GM12878 (cell line): Measurements from ENCODE around the gene HADHA. TPM values are rescaled to one million over a fixed set of nuclear protein-coding genes. Genes with fewer than 3 reads are reported as not detected.
A peak's percentile ranks its signal among the peaks of the same experiment; 100 is the strongest.

Experiments
- ATAC-seq: fragments of 200-7000 bp; cut with Tn5 transposase; 3 replicates; pipeline ENCODE4 v1.9.1; 2020; ENCODE audit warnings: mild to moderate bottlenecking, moderate library complexity
- BruUV-seq: library from RNA; stranded (reverse); fragments of 400-500 nt; replicated peaks from 2 replicates; lab custom pipeline; 2021; lab: Mats Ljungman, UMichigan
- CTCF ChIA-PET: fragments of 300-600 bp; sonication (Branson Sonifier 250); formaldehyde crosslinking; extraction: SDS; loops from one replicate; lab custom pipeline; 2021; ENCODE audit warnings: inconsistent platforms; lab: Yijun Ruan, JAX
- POLR2A ChIA-PET: fragments of 350-600 bp; formaldehyde crosslinking; extraction: SDS; loops from one replicate; lab custom pipeline; 2021; ENCODE audit warnings: inconsistent platforms; lab: Charles Lee
- RAD21 ChIA-PET: fragments of 300-600 bp; sonication (Branson Sonifier 250); formaldehyde crosslinking; loops from one replicate; lab custom pipeline; 2023; ENCODE audit warnings: antibody characterized with exemption; ENCODE audit not compliant: unreplicated experiment; lab: Charles Lee
- SMC1A ChIA-PET: fragments of 300-600 bp; sonication (Branson Sonifier 250); formaldehyde crosslinking; loops from one replicate; lab custom pipeline; 2023; ENCODE audit not compliant: unreplicated experiment, uncharacterized antibody; lab: Charles Lee
- DNase-seq: peaks from one replicate; pipeline ENCODE4 v3.0.0-alpha.2; 2011; ENCODE audit warnings: low read depth, low spot score
- FAIRE-seq: peaks from 3 replicates; lab custom pipeline; 2011; peaks lifted over from hg19 to GRCh38; lab: Jason Lieb, UNC
- H2AFZ ChIP-seq: 2 replicates; pipeline ENCODE4 v1.6.0; 2011; ENCODE audit warnings: low read depth, low read length, control low read depth; ENCODE audit not compliant: control insufficient read depth
- H3K27ac ChIP-seq: 2 replicates; pipeline ENCODE4 v1.5.1; 2011; ENCODE audit warnings: control low read depth; ENCODE audit not compliant: control insufficient read depth, insufficient read depth
- H3K27me3 ChIP-seq, 2 experiments: replicated peaks in 1 of 2; 2 replicates each; pipeline versions ENCODE4 v1.6.0 to v1.6.1; 2011; ENCODE audit warnings: low read length in 1 of 2; ENCODE audit not compliant: control insufficient read depth in 2 of 2, insufficient read depth in 2 of 2
- H3K36me3 ChIP-seq, 2 experiments: 2 replicates each; pipeline ENCODE4 v1.5.1; 2011; ENCODE audit warnings: low read length in 1 of 2; ENCODE audit not compliant: control insufficient read depth in 2 of 2, insufficient read depth in 2 of 2
- H3K4me1 ChIP-seq: 2 replicates; pipeline ENCODE4 v1.6.1; 2011; ENCODE audit warnings: mild to moderate bottlenecking, low read length, moderate library complexity, mixed read lengths; ENCODE audit not compliant: control insufficient read depth, insufficient read depth
- H3K4me2 ChIP-seq: 2 replicates; pipeline ENCODE4 v1.6.0; 2011; ENCODE audit warnings: control low read depth; ENCODE audit not compliant: control insufficient read depth, insufficient read depth
- H3K4me3 ChIP-seq: fragments of 200-600 bp; sonication (generic); 2 replicates; pipeline ENCODE4 v1.5.1; 2016
- H3K79me2 ChIP-seq: 2 replicates; pipeline ENCODE4 v1.6.0; 2011; ENCODE audit warnings: low read length; ENCODE audit not compliant: control insufficient read depth, insufficient read depth
- H3K9ac ChIP-seq: 2 replicates; pipeline ENCODE4 v1.8.0; 2011; ENCODE audit warnings: low read length, control low read depth, mixed read lengths; ENCODE audit not compliant: control insufficient read depth, insufficient read depth
- H3K9me3 ChIP-seq: replicated peaks from 3 replicates; pipeline ENCODE4 v1.5.1; 2011; ENCODE audit warnings: mild to moderate bottlenecking, low read length; ENCODE audit not compliant: control insufficient read depth, insufficient read depth
- H4K20me1 ChIP-seq: 2 replicates; pipeline ENCODE4 v1.6.0; 2011; ENCODE audit not compliant: control insufficient read depth, insufficient read depth
- BMI1 ChIP-seq: fragments of 450-650 bp; IDR thresholded peaks from 2 replicates; pipeline ENCODE4 v1.6.1; 2016; ENCODE audit warnings: mild to moderate bottlenecking, moderate library complexity, borderline replicate concordance
- FOS ChIP-seq: IDR thresholded peaks from 3 replicates; pipeline ENCODE4 v1.6.1; 2011; ENCODE audit warnings: borderline replicate concordance; ENCODE audit not compliant: insufficient read length; ENCODE audit errors: extremely low read depth
- IRF3 ChIP-seq: fragments of 450-650 bp; IDR thresholded peaks from 2 replicates; pipeline ENCODE4 v1.6.1; 2014; ENCODE audit warnings: mild to moderate bottlenecking
- MEF2A ChIP-seq: IDR thresholded peaks from 2 replicates; pipeline ENCODE4 v1.6.1; 2011; ENCODE audit warnings: low read depth, mild to moderate bottlenecking, low read length, moderate library complexity; ENCODE audit not compliant: insufficient read depth
- SKIL ChIP-seq: fragments of 450-650 bp; IDR thresholded peaks from 2 replicates; pipeline ENCODE4 v1.6.1; 2017; ENCODE audit warnings: mild to moderate bottlenecking, low read depth, inconsistent platforms; ENCODE audit not compliant: poor library complexity, severe bottlenecking
- SPI1 ChIP-seq: IDR thresholded peaks from 2 replicates; pipeline ENCODE4 v1.6.1; 2011; ENCODE audit warnings: low read depth, mild to moderate bottlenecking, low read length, moderate library complexity, borderline replicate concordance; ENCODE audit not compliant: insufficient read depth
- TARDBP ChIP-seq: IDR thresholded peaks from 2 replicates; pipeline ENCODE4 v1.6.1; 2016; ENCODE audit warnings: borderline replicate concordance
- WGBS: methylation state at CpG from one replicate; pipeline ENCODE4 v1.1.6; 2016; ENCODE audit warnings: low lambda C conversion rate; ENCODE audit not compliant: insufficient replicate concordance, insufficient coverage; ENCODE audit errors: missing lambda C conversion rate; 5-methylcytosine and 5-hydroxymethylcytosine counted together
- in situ Hi-C: fragments of 300-500 bp; cut with MboI; formaldehyde crosslinking; loops from 9 replicates; pipeline ENCODE4 v1.14.3; 2018; ENCODE audit warnings: mixed read lengths
- intact Hi-C: fragments of 100-400 bp; cut with micrococcal nuclease; formaldehyde crosslinking; loops from one replicate; pipeline ENCODE4 v1.14.2; 2022; ENCODE audit not compliant: unreplicated experiment
- polyA plus RNA-seq, 11 experiments: library from polyadenylated mRNA; depleted of rRNA in 4 of 11; unstranded in 6 of 11; stranded (reverse) in 5 of 11; fragments of >200 nt; fragmentation: Nextera tagmentation in 4 of 11; fragmentation: Illumina TruSeq in 1 of 11; extraction: Ambion mirVana in 4 of 11; extraction: Trizol in 1 of 11; gene quantifications; 1 replicate in 1 of 11; 2 replicates in 10 of 11; pipeline versions ENCODE4 v1.2.1 to v1.2.3, GENCODE V29; 2011 to 2016; ENCODE audit warnings: inconsistent platforms in 2 of 11, missing spikeins in 2 of 11, low read depth in 1 of 11
- total RNA-seq, 4 experiments: library from RNA; depleted of rRNA in 3 of 4; stranded (reverse); fragments of >200 nt in 3 of 4; fragmentation: Illumina TruSeq in 1 of 4; extraction: Trizol in 1 of 4; gene quantifications; 2 replicates each; pipeline versions ENCODE4 v1.2.1 to v1.2.3, GENCODE V29; 2013 to 2021

The HADHA gene
- total and polyA plus RNA-seq, 10 of the 15 experiments (the other 5 are each of a cell fraction or from before 2014, with no cell fraction given): 109 to 207 (median 165) TPM

- no peak overlapping the region for H3K9ac ChIP-seq
- peaks cover 2 to 3% of the 10 kb centered on the region in 2 experiments; a peak in 2 of 4 replicates for H3K36me3 ChIP-seq
- H3K27me3 ChIP-seq: no peaks in the 10 kb centered on the region
- no peaks in the 10 kb centered on the region for H3K79me2 ChIP-seq
- H3K4me1 ChIP-seq: no peaks in the 10 kb centered on the region
- FAIRE-seq (no peak), DNase-seq (no peak), ATAC-seq (no peak)
- no peaks in the 10 kb centered on the region for H4K20me1 ChIP-seq
- POLR2A ChIA-PET: no interaction called here
- SMC1A ChIA-PET: interaction anchor here (2.1 kb wide), 1 partner anchor 15 kb away, joined by 5 read pairs; no protein-coding TSS in a partner anchor
- TF ChIP-seq TARDBP: no peak
- no peak for TF ChIP-seq FOS
- no peak for TF ChIP-seq BMI1
- no peak for TF ChIP-seq SKIL
- BruUV-seq: no TSS peak
- H3K9me3 ChIP-seq: no peaks in the 10 kb centered on the region; the same call in 2 of the 3 replicates
- no peak overlapping the region for H3K27ac ChIP-seq
- RAD21 ChIA-PET: no interaction called here
- in situ Hi-C loops (no loop called here), intact Hi-C loops (no loop called here)
- 42% methylated on average over 1 of the region's 1 CpG for WGBS
- CTCF ChIA-PET: interaction anchor here (1.2 to 1.7 kb wide), 2 partner anchors 8 to 11 kb away, joined by 3 to 4 read pairs; no protein-coding TSS in a partner anchor
- no peak overlapping the region for H2AFZ ChIP-seq
- no peak overlapping the region for H3K4me3 ChIP-seq
- no peak overlapping the region for H3K4me2 ChIP-seq
Observed at GRCh38 chr2:26215833-26216232, 28.6 kb downstream of the HADHA start.

DNA sequence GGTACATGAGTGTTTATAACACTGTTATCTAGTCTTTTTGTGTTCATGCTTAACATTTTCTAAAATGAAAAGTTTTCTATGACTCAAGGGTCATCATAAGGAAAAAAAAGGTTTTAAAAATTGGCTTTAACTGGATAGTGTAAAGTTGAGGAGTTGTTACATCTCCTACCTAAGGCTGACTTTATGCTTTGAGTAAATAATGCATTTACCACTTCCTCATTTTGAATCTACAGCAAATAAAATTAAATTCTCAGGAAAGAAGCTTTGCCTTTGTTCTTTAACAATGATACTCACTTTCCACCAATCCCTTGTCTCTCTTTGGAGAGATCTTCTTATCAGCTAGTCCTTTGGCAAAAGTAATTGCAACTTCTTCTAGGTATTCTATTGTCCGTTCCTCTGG, 29.7 kb downstream of the HADHA start:
- ChIA-PET POLR2A (no interaction called here), RAD21 (no interaction called here), SMC1A (interaction anchor here (1.3 to 2.1 kb wide), 2 partner anchors 14 to 17 kb away, joined by 3 to 5 read pairs; no protein-coding TSS in a partner anchor), CTCF (interaction anchor here (0.8 to 1.7 kb wide), 3 partner anchors 9 to 27 kb away, joined by 3 to 4 read pairs (median 3); no protein-coding TSS in a partner anchor)
- TF ChIP-seq SPI1 (peak; percentile 51; the same call in 1 of the 2 replicates), MEF2A (no peak), IRF3 (no peak)
- Histone ChIP-seq H3K79me2 (no peaks in the 10 kb centered on the region), H3K4me1 (no peaks in the 10 kb centered on the region), H3K9me3 (no peaks in the 10 kb centered on the region; the same call in 2 of the 3 replicates), H2AFZ (no peak overlapping the region), H3K27ac (no peak overlapping the region), H3K4me3 (no peak overlapping the region), H3K27me3 (no peaks in the 10 kb centered on the region), H4K20me1 (no peaks in the 10 kb centered on the region), H3K4me2 (no peak overlapping the region), H3K36me3 (peaks cover 0 to 3% of the 10 kb centered on the region in 2 experiments; a peak in 2 of 4 replicates), H3K9ac (no peak overlapping the region)
- in situ Hi-C loops: no loop called here
- DNase-seq: no peak
- no peak for ATAC-seq
- intact Hi-C loops: no loop called here
- no TSS peak for BruUV-seq
- no peak for FAIRE-seq
- 89% methylated on average over 1 of the region's 1 CpG for WGBS
